ENCODE data around the gene CLC. TPM values are rescaled to one million over a fixed set of nuclear protein-coding genes. Genes with fewer than 3 reads are reported as not detected.

Gene CLC
- total and polyA plus RNA-seq, 2 of the 8 experiments (the other 6 are each of a cell fraction or from before 2014, with no cell fraction given) = 6.4 to 12.4 TPM

DNA sequence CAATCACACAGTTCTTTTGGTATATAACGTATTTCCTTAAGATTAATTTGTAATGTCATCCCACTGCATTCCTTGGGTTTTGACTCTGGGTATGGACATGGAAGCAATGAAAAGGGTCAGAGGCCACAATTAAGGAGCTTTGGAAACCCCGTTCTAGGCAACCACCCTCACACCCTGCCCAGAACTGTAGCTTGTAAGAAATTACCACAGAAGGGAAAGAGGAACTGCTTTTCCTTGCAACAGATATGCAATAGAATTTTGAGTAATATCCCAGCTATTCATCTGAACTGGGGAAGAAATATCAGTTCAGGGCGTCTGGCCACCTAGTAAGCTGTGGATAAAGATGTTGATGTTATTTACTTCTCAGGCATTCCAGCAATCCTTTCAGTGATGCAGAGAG lies 985 bp upstream of the CLC start (continued):
- TF ChIP-seq, protein P1, sequence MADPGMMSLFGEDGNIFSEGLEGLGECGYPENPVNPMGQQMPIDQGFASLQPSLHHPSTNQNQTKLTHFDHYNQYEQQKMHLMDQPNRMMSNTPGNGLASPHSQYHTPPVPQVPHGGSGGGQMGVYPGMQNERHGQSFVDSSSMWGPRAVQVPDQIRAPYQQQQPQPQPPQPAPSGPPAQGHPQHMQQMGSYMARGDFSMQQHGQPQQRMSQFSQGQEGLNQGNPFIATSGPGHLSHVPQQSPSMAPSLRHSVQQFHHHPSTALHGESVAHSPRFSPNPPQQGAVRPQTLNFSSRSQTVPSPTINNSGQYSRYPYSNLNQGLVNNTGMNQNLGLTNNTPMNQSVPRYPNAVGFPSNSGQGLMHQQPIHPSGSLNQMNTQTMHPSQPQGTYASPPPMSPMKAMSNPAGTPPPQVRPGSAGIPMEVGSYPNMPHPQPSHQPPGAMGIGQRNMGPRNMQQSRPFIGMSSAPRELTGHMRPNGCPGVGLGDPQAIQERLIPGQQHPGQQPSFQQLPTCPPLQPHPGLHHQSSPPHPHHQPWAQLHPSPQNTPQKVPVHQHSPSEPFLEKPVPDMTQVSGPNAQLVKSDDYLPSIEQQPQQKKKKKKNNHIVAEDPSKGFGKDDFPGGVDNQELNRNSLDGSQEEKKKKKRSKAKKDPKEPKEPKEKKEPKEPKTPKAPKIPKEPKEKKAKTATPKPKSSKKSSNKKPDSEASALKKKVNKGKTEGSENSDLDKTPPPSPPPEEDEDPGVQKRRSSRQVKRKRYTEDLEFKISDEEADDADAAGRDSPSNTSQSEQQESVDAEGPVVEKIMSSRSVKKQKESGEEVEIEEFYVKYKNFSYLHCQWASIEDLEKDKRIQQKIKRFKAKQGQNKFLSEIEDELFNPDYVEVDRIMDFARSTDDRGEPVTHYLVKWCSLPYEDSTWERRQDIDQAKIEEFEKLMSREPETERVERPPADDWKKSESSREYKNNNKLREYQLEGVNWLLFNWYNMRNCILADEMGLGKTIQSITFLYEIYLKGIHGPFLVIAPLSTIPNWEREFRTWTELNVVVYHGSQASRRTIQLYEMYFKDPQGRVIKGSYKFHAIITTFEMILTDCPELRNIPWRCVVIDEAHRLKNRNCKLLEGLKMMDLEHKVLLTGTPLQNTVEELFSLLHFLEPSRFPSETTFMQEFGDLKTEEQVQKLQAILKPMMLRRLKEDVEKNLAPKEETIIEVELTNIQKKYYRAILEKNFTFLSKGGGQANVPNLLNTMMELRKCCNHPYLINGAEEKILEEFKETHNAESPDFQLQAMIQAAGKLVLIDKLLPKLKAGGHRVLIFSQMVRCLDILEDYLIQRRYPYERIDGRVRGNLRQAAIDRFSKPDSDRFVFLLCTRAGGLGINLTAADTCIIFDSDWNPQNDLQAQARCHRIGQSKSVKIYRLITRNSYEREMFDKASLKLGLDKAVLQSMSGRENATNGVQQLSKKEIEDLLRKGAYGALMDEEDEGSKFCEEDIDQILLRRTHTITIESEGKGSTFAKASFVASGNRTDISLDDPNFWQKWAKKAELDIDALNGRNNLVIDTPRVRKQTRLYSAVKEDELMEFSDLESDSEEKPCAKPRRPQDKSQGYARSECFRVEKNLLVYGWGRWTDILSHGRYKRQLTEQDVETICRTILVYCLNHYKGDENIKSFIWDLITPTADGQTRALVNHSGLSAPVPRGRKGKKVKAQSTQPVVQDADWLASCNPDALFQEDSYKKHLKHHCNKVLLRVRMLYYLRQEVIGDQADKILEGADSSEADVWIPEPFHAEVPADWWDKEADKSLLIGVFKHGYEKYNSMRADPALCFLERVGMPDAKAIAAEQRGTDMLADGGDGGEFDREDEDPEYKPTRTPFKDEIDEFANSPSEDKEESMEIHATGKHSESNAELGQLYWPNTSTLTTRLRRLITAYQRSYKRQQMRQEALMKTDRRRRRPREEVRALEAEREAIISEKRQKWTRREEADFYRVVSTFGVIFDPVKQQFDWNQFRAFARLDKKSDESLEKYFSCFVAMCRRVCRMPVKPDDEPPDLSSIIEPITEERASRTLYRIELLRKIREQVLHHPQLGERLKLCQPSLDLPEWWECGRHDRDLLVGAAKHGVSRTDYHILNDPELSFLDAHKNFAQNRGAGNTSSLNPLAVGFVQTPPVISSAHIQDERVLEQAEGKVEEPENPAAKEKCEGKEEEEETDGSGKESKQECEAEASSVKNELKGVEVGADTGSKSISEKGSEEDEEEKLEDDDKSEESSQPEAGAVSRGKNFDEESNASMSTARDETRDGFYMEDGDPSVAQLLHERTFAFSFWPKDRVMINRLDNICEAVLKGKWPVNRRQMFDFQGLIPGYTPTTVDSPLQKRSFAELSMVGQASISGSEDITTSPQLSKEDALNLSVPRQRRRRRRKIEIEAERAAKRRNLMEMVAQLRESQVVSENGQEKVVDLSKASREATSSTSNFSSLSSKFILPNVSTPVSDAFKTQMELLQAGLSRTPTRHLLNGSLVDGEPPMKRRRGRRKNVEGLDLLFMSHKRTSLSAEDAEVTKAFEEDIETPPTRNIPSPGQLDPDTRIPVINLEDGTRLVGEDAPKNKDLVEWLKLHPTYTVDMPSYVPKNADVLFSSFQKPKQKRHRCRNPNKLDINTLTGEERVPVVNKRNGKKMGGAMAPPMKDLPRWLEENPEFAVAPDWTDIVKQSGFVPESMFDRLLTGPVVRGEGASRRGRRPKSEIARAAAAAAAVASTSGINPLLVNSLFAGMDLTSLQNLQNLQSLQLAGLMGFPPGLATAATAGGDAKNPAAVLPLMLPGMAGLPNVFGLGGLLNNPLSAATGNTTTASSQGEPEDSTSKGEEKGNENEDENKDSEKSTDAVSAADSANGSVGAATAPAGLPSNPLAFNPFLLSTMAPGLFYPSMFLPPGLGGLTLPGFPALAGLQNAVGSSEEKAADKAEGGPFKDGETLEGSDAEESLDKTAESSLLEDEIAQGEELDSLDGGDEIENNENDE (IDR thresholded peaks at IDR 0.05; ENCODE audit: insufficient replicate concordance, low read length) = no peak
